K562 (cell line): ENCODE data around the gene WDR45B.

Experiments used
- CTCF ChIP-seq, 3 experiments: IDR thresholded peaks in 2 of 3; conservative IDR thresholded peaks in 1 of 3; 2 replicates each; pipeline ENCODE4 v1.5.1; 2011 to 2012; ENCODE audit warnings: low read length in 3 of 3, mild to moderate bottlenecking in 3 of 3, control low read depth in 2 of 3, improper control_type of control experiment in 1 of 3, inconsistent platforms in 1 of 3, low read depth in 1 of 3, mixed read lengths in 1 of 3, moderate library complexity in 1 of 3; ENCODE audit not compliant: insufficient read depth in 2 of 3
- E2F1 ChIP-seq: sonication (generic); formaldehyde crosslinking; IDR thresholded peaks from 2 replicates; pipeline ENCODE4 v1.8.1; 2023; ENCODE audit warnings: mild to moderate bottlenecking, missing genetic modification reagents, moderate library complexity
- IFI16 ChIP-seq: fragments of 250-450 bp; sonication (Bioruptor Pico); IDR thresholded peaks from 2 replicates; pipeline ENCODE4 v2.1.2; 2022; ENCODE audit warnings: mild to moderate bottlenecking, inconsistent platforms
- JUN ChIP-seq, 2 experiments: sonication (generic) in 1 of 2; formaldehyde crosslinking in 1 of 2; IDR thresholded peaks; 2 replicates each; pipeline versions ENCODE4 v1.6.1 to v1.8.0; 2012 to 2022; ENCODE audit warnings: borderline replicate concordance in 2 of 2, mild to moderate bottlenecking in 2 of 2, improper control_type of control experiment in 1 of 2, low read depth in 1 of 2, low read length in 1 of 2, missing genetic modification reagents in 1 of 2
- REST ChIP-seq, 2 experiments: fragments of 450-650 bp; formaldehyde crosslinking in 1 of 2; IDR thresholded peaks; 2 replicates each; pipeline versions ENCODE4 v1.4.0 to v1.6.1; 2014 to 2020; ENCODE audit warnings: mild to moderate bottlenecking in 2 of 2, borderline replicate concordance in 1 of 2, low read depth in 1 of 2
- SFPQ ChIP-seq: fragments of 200-400 bp; formaldehyde crosslinking; IDR thresholded peaks from 2 replicates; pipeline ENCODE4 v1.6.1; 2017; ENCODE audit warnings: mild to moderate bottlenecking, low read depth, low read length, moderate library complexity
- ZNF274 ChIP-seq: IDR thresholded peaks from 2 replicates; pipeline ENCODE4 v1.6.1; 2011; ENCODE audit warnings: low read depth, mild to moderate bottlenecking, low read length, moderate library complexity, borderline replicate concordance
- ZNF347 ChIP-seq: fragments of 450-650 bp; formaldehyde crosslinking; IDR thresholded peaks from 2 replicates; pipeline ENCODE4 v1.4.0; 2020; ENCODE audit warnings: low read depth, mild to moderate bottlenecking, moderate library complexity
- ZNF639 ChIP-seq, 2 experiments: fragments of 200-800 bp in 1 of 2; sonication (Bioruptor generic) in 1 of 2; sonication (generic) in 1 of 2; formaldehyde crosslinking in 1 of 2; IDR thresholded peaks in 1 of 2; conservative IDR thresholded peaks in 1 of 2; 2 replicates each; pipeline versions ENCODE4 v1.5.0 to v1.6.1; 2016 to 2020; ENCODE audit warnings: missing compliant biosample characterization in 1 of 2, missing genetic modification characterization in 1 of 2, missing genetic modification reagents in 1 of 2

GRCh38 chr17:82696259-82696658 is 48.0 kb upstream of the WDR45B start:
- TF ChIP-seq ZNF274 (no peak), CTCF (IDR thresholded peaks at IDR 0.05 in 2 of 3, conservative IDR thresholded peaks at IDR 0.05 in 1 of 3; ENCODE audit: insufficient read depth in 2 of 3, low read depth in 1 of 3, low read length in 3 of 3) (no peak), ZNF639 (CRISPR knock-in tag; conservative IDR thresholded peaks at IDR 0.05 in 1 of 2, IDR thresholded peaks at IDR 0.05 in 1 of 2) (no peak), REST (IDR thresholded peaks at IDR 0.05; ENCODE audit: borderline replicate concordance) (no peak), REST (CRISPR knock-in tag; IDR thresholded peaks at IDR 0.05; ENCODE audit: low read depth) (no peak), IFI16 (CRISPR knock-in tag) (no peak), ZNF347 (CRISPR knock-in tag) (no peak), SFPQ (no peak), E2F1 (CRISPR knock-in tag) (no peak), JUN (IDR thresholded peaks at IDR 0.05; ENCODE audit: borderline replicate concordance, low read depth, low read length) (no peak), JUN (CRISPR knock-in tag; IDR thresholded peaks at IDR 0.05; ENCODE audit: borderline replicate concordance) (no peak)
